MCF 10A (cell line): ENCODE measurements around the gene ABCC1. TPM values are rescaled to one million over a fixed set of nuclear protein-coding genes. Genes with fewer than 3 reads are reported as not detected.

Experiments
- BruUV-seq: library from RNA; stranded (reverse); fragments of 400-500 nt; replicated peaks from 2 replicates; lab custom pipeline; 2021; lab: Mats Ljungman, UMichigan
- CTCF ChIA-PET: fragments of 300-600 bp; sonication (Branson Sonifier 250); formaldehyde crosslinking; extraction: SDS; loops from one replicate; lab custom pipeline; 2021; ENCODE audit warnings: antibody characterized with exemption, inconsistent platforms; lab: Yijun Ruan, JAX
- POLR2A ChIA-PET: fragments of 300-600, 350-650 bp; sonication (Branson Sonifier 250); formaldehyde crosslinking; extraction: SDS; loops from one replicate; lab custom pipeline; 2020; ENCODE audit warnings: antibody characterized with exemption, inconsistent platforms; lab: Yijun Ruan, JAX
- DNase-seq: peaks from one replicate; pipeline ENCODE4 v3.0.0-alpha.2; 2018; ENCODE audit not compliant: unreplicated experiment
- H3K27ac Mint-ChIP-seq: one replicate; pipeline ENCODE4 v1.8.0; 2022; ENCODE audit warnings: mild to moderate bottlenecking, low read depth, mixed read lengths; ENCODE audit not compliant: unreplicated experiment
- H3K27me3 Mint-ChIP-seq: one replicate; pipeline ENCODE4 v1.8.0; 2022; ENCODE audit warnings: mixed read lengths; ENCODE audit not compliant: insufficient read depth, unreplicated experiment
- H3K36me3 Mint-ChIP-seq: one replicate; pipeline ENCODE4 v1.8.0; 2022; ENCODE audit warnings: mild to moderate bottlenecking, moderate library complexity, mixed read lengths; ENCODE audit not compliant: insufficient read depth, unreplicated experiment
- H3K4me1 Mint-ChIP-seq: one replicate; pipeline ENCODE4 v1.8.0; 2022; ENCODE audit warnings: mixed read lengths; ENCODE audit not compliant: insufficient read depth, unreplicated experiment
- H3K4me3 Mint-ChIP-seq: one replicate; pipeline ENCODE4 v1.8.0; 2022; ENCODE audit warnings: mild to moderate bottlenecking, moderate library complexity, mixed read lengths; ENCODE audit not compliant: unreplicated experiment
- H3K9me3 Mint-ChIP-seq: one replicate; pipeline ENCODE4 v1.8.0; 2022; ENCODE audit warnings: mixed read lengths; ENCODE audit not compliant: unreplicated experiment
- intact Hi-C: fragments of 100-400 bp; cut with micrococcal nuclease; formaldehyde crosslinking; loops from 2 replicates; pipeline ENCODE4 v1.14.1; 2022
- total RNA-seq: library from RNA; stranded (reverse); gene quantifications from 2 replicates; pipeline ENCODE4 v1.2.3, GENCODE V29; 2022
- TF ChIP-seq, protein P1 (sequence below): fragments of 200-600 bp; IDR thresholded peaks from one replicate; pipeline ENCODE4 v1.8.0; 2022; ENCODE audit warnings: antibody characterized with exemption, mild to moderate bottlenecking; ENCODE audit not compliant: unreplicated experiment

ABCC1 gene
- total RNA-seq, 1 experiment from 2014 or later, result 72.5 TPM

DNA sequence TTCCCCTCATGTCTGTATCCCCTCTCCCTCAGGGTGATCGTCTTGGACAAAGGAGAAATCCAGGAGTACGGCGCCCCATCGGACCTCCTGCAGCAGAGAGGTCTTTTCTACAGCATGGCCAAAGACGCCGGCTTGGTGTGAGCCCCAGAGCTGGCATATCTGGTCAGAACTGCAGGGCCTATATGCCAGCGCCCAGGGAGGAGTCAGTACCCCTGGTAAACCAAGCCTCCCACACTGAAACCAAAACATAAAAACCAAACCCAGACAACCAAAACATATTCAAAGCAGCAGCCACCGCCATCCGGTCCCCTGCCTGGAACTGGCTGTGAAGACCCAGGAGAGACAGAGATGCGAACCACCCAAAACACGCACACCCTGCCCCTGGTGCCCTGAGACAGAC is 191.7 kb downstream of the ABCC1 start:
- CTCF ChIA-PET, result interaction anchor here (1.9 kb wide), 1 partner anchor 14 kb away, joined by 9 read pairs; no protein-coding TSS in a partner anchor
- H3K36me3 Mint-ChIP-seq, result peaks cover 62% of the 10 kb centered on the region
- no peak overlapping the region for H3K27ac Mint-ChIP-seq
- peaks cover 5% of the 10 kb centered on the region for H3K4me1 Mint-ChIP-seq
- POLR2A ChIA-PET, result no interaction called here
- TF ChIP-seq, protein P1, sequence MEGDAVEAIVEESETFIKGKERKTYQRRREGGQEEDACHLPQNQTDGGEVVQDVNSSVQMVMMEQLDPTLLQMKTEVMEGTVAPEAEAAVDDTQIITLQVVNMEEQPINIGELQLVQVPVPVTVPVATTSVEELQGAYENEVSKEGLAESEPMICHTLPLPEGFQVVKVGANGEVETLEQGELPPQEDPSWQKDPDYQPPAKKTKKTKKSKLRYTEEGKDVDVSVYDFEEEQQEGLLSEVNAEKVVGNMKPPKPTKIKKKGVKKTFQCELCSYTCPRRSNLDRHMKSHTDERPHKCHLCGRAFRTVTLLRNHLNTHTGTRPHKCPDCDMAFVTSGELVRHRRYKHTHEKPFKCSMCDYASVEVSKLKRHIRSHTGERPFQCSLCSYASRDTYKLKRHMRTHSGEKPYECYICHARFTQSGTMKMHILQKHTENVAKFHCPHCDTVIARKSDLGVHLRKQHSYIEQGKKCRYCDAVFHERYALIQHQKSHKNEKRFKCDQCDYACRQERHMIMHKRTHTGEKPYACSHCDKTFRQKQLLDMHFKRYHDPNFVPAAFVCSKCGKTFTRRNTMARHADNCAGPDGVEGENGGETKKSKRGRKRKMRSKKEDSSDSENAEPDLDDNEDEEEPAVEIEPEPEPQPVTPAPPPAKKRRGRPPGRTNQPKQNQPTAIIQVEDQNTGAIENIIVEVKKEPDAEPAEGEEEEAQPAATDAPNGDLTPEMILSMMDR, result no peak
- intact Hi-C loops, result no loop called here
- no TSS peak for BruUV-seq
- H3K4me3 Mint-ChIP-seq, result no peak overlapping the region
- H3K27me3 Mint-ChIP-seq, result no peaks in the 10 kb centered on the region
- no peaks in the 10 kb centered on the region for H3K9me3 Mint-ChIP-seq
- DNase-seq, result no peak

DNA sequence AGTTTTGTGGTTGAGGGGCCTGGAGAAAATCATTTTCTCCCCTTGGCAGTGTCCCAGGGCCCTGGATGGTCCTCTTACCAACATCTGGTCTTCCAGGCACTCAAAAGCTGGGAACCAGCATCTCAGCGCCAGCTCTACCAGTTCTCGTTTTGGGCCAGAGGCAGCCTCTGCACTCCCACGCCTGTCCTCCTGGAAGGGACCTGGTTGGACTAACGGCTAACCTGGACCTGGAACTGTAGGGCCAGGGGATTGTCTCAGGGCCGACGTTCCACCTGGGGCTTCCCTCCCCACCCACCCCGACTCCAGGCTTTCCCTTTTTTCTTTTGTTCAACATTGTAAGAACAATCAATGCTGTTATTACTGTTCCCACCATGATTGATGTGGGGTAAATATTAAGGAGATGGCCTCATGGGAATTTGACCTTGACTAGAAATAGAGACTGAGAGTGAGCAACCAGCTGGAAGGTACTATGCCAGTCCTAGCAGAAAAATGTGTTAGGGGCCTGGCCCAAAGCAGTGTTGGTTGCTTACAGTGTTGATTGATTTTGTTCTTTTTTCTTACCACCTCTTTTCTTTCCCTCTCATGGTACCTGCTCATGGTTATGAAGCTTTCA is 192.5 kb downstream of the ABCC1 start:
- peaks cover 5% of the 10 kb centered on the region for H3K4me1 Mint-ChIP-seq
- no peak overlapping the region for H3K4me3 Mint-ChIP-seq
- H3K36me3 Mint-ChIP-seq, result peaks cover 55% of the 10 kb centered on the region
- TF ChIP-seq, protein P1, result no peak
- DNase-seq, result no peak
- ChIA-PET POLR2A (no interaction called here), CTCF (interaction anchor here (1.9 kb wide), 1 partner anchor 15 kb away, joined by 9 read pairs; no protein-coding TSS in a partner anchor)
- H3K27ac Mint-ChIP-seq, result no peak overlapping the region
- H3K9me3 Mint-ChIP-seq, result no peaks in the 10 kb centered on the region
- no TSS peak for BruUV-seq
- intact Hi-C loops, result no loop called here
- no peaks in the 10 kb centered on the region for H3K27me3 Mint-ChIP-seq

DNA sequence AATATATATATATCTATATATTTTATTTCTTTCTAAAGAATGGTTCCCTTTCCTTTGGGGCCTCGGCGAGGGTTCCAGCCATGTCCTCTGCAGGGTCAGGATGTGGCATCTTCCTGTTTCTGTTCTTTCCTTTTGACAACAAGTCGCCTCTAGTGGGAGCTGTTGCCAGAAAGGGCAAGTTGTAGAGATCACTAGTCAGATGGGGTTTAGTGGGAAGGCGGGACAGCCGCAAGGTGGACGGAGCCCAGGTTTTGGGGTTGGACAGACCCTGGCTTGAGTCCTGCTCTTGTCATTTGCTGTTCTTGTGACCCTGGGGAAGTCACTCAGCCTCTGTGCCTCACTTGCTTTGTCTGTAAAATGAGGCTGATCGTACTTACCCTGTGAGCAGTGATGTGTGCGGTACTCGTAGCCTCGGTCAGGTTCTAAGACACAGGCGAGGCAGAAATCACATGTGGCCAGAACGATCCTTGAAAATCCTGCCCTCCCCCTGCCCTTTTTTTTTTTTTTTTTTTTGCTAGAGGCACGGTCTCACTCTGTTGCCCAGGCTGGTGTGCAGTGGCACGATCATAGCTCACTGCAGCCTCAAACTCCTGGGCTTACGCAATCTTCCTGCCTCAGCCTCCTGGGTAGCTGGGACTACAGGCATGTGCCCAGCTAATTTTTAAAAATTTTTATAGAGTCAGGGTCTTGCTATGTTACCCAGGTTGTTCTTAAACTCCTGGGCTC is 193.8 kb downstream of the ABCC1 start:
- TF ChIP-seq, protein P1, result no peak
- DNase-seq, result peak; percentile 39
- Mint-ChIP-seq H3K27ac (no peak overlapping the region), H3K4me1 (peaks cover 5% of the 10 kb centered on the region), H3K36me3 (peaks cover 46% of the 10 kb centered on the region), H3K9me3 (no peaks in the 10 kb centered on the region), H3K4me3 (no peak overlapping the region), H3K27me3 (no peaks in the 10 kb centered on the region)
- ChIA-PET POLR2A (no interaction called here), CTCF (interaction anchor here (0.6 to 1.4 kb wide), 3 partner anchors 16 to 1853 kb away, joined by 3 to 4 read pairs (median 3); no protein-coding TSS in a partner anchor)
- no TSS peak for BruUV-seq
- intact Hi-C loops, result no loop called here

DNA sequence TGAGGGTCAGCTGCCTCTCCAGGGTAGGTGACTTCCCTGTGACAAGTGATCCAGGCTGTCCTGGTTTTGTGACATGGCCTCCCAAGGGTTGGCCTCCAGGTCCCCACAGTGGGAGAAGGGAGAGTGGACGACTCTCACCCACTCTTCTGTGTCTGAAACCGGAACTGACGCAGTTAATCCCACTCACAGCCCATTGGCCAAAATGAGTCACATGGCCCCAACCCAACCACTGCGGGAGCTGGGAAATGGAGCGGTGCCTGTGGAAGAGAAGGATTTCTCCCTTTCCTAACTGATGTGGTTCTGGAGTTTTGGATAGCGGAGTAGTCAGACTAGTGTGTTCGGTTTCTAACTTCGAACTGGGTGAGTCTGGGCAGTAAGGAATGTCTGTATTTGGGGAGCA is 194.5 kb downstream of the ABCC1 start:
- intact Hi-C loops, result no loop called here
- Mint-ChIP-seq H3K4me1 (peaks cover 5% of the 10 kb centered on the region), H3K36me3 (peaks cover 39% of the 10 kb centered on the region), H3K27me3 (no peaks in the 10 kb centered on the region), H3K9me3 (no peaks in the 10 kb centered on the region), H3K4me3 (no peak overlapping the region), H3K27ac (no peak overlapping the region)
- ChIA-PET CTCF (interaction anchor here (0.6 to 1.4 kb wide), 4 partner anchors 13 to 1310 kb away, joined by 3 to 4 read pairs (median 4); no protein-coding TSS in a partner anchor), POLR2A (no interaction called here)
- no peak for DNase-seq
- BruUV-seq, result no TSS peak
- TF ChIP-seq, protein P1, result no peak
